Kidney (tissue), 14 donors: ENCODE data around the gene POLR1A. TPM values are rescaled to one million over a fixed set of nuclear protein-coding genes. Genes with fewer than 3 reads are reported as not detected.
A peak's percentile ranks its signal among the peaks of the same experiment; 100 is the strongest.

Experiments used
- DNase-seq, 5 donors: peaks; one replicate each; pipeline ENCODE4 v3.0.0-alpha.2; 2013 to 2020
- FAIRE-seq: peaks from 2 replicates; lab custom pipeline; 2012; peaks lifted over from hg19 to GRCh38; lab: Jason Lieb, UNC
- H3K27ac ChIP-seq, 2 donors: one replicate each; pipeline ENCODE4 v1.7.0; 2013; ENCODE audit warnings: low read depth in 2 of 2, low read length in 2 of 2, inconsistent platforms in 1 of 2
- H3K27me3 ChIP-seq: one replicate; pipeline ENCODE4 v1.7.1; 2013; ENCODE audit warnings: low read length, inconsistent platforms; ENCODE audit not compliant: control insufficient read depth, insufficient read depth
- H3K36me3 ChIP-seq, 3 donors: one replicate each; pipeline versions ENCODE4 v1.7.0 to v1.7.1; 2013; ENCODE audit warnings: low read length in 3 of 3, control low read depth in 1 of 3, inconsistent platforms in 1 of 3; ENCODE audit not compliant: insufficient read depth in 3 of 3, control insufficient read depth in 2 of 3
- H3K4me1 ChIP-seq, 3 donors: one replicate each; pipeline versions ENCODE4 v1.7.0 to v1.7.1; 2013; ENCODE audit warnings: low read length in 3 of 3, inconsistent platforms in 1 of 3, low read depth in 1 of 3; ENCODE audit not compliant: control insufficient read depth in 2 of 3, insufficient read depth in 2 of 3
- H3K4me3 ChIP-seq, 3 donors: one replicate each; pipeline versions ENCODE4 v1.7.0 to v1.8.1; 2013; ENCODE audit warnings: low read length in 3 of 3, control low read depth in 1 of 3, inconsistent platforms in 1 of 3
- H3K9ac ChIP-seq, 3 donors: one replicate each; pipeline versions ENCODE4 v1.7.0 to v1.7.1; 2013; ENCODE audit warnings: low read length in 3 of 3, control low read depth in 1 of 3, inconsistent platforms in 1 of 3
- H3K9me3 ChIP-seq, 3 donors: one replicate each; pipeline versions ENCODE4 v1.7.0 to v1.7.1; 2013; ENCODE audit warnings: low read length in 3 of 3, control low read depth in 1 of 3, inconsistent platforms in 1 of 3; ENCODE audit not compliant: control insufficient read depth in 2 of 3, insufficient read depth in 1 of 3
- intact Hi-C: fragments of 100-400 bp; cut with DNase I; formaldehyde crosslinking; loops from one replicate; pipeline ENCODE4 v1.11.1; 2022
- polyA plus RNA-seq: library from polyadenylated mRNA; stranded (reverse); fragments of 350-450 nt; fragmentation: Illumina TruSeq; extraction: RNeasy Lipid Tissue Mini Kit (QIAGEN cat#74804); gene quantifications from one replicate; pipeline ENCODE4 v1.2.3, GENCODE V29; 2014; ENCODE audit warnings: low read depth, low replicate concordance; ENCODE audit not compliant: insufficient read depth
- total RNA-seq: library from RNA; stranded (reverse); fragmentation: NEBNext Ultra II Directional; extraction: Animal tissue kit (Norgen Biotek cat#: 25700); gene quantifications from one replicate; pipeline ENCODE4 v1.2.1, GENCODE V29; 2021
- TF ChIP-seq, protein P1 (sequence below): IDR thresholded peaks from 3 replicates; pipeline ENCODE4 v1.5.1; 2012; ENCODE audit warnings: mild to moderate bottlenecking, moderate library complexity, borderline replicate concordance; ENCODE audit not compliant: insufficient read depth; ENCODE audit errors: extremely low read depth
- donor health status: control.
- donor health status: control.
- donor health status: control.
- donor health status: control.
- donor health status: control.
- donor health status: DM: yes; HTN: yes; CAD: no.
- donor health status: Normal renal cell carcinoma (clear cell type).

The POLR1A gene
- total and polyA plus RNA-seq, 2 donors from 2014 or later = 3.4 to 33.7 TPM

DNA sequence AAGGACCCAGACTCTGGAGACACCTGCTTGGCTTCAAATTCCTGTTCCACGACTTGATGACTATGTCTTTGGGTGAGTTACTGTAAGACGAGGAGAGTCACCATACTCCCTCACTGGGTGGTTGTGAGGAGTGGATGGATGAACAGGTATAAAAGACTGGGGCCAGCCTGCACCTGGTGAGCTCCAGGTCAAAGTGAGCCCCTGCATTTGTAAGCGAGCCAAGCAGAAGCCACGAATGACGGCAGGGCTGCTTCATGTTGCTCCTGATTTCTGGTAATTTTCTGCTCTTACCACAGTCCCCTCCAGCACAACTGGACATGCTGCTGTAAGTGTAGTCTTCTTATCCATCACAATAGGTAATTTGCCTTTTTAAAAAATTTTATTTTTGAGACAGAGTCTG is 86.6 kb downstream of the POLR1A start:
- H3K27ac ChIP-seq = no peak overlapping the region
- H3K4me3 ChIP-seq = no peak overlapping the region
- no peaks in the 10 kb centered on the region for H3K36me3 ChIP-seq
- no peak overlapping the region for H3K9ac ChIP-seq
- TF ChIP-seq, protein P1, sequence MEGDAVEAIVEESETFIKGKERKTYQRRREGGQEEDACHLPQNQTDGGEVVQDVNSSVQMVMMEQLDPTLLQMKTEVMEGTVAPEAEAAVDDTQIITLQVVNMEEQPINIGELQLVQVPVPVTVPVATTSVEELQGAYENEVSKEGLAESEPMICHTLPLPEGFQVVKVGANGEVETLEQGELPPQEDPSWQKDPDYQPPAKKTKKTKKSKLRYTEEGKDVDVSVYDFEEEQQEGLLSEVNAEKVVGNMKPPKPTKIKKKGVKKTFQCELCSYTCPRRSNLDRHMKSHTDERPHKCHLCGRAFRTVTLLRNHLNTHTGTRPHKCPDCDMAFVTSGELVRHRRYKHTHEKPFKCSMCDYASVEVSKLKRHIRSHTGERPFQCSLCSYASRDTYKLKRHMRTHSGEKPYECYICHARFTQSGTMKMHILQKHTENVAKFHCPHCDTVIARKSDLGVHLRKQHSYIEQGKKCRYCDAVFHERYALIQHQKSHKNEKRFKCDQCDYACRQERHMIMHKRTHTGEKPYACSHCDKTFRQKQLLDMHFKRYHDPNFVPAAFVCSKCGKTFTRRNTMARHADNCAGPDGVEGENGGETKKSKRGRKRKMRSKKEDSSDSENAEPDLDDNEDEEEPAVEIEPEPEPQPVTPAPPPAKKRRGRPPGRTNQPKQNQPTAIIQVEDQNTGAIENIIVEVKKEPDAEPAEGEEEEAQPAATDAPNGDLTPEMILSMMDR = no peak
- H3K27me3 ChIP-seq = no peaks in the 10 kb centered on the region
- H3K9me3 ChIP-seq = peaks cover 0 to 5% (median 0%) of the 10 kb centered on the region in 3 donors
- DNase-seq (no peak), FAIRE-seq (no peak)
- intact Hi-C loops = no loop called here
- H3K4me1 ChIP-seq = peaks cover 0 to 4% (median 0%) of the 10 kb centered on the region in 3 donors

DNA sequence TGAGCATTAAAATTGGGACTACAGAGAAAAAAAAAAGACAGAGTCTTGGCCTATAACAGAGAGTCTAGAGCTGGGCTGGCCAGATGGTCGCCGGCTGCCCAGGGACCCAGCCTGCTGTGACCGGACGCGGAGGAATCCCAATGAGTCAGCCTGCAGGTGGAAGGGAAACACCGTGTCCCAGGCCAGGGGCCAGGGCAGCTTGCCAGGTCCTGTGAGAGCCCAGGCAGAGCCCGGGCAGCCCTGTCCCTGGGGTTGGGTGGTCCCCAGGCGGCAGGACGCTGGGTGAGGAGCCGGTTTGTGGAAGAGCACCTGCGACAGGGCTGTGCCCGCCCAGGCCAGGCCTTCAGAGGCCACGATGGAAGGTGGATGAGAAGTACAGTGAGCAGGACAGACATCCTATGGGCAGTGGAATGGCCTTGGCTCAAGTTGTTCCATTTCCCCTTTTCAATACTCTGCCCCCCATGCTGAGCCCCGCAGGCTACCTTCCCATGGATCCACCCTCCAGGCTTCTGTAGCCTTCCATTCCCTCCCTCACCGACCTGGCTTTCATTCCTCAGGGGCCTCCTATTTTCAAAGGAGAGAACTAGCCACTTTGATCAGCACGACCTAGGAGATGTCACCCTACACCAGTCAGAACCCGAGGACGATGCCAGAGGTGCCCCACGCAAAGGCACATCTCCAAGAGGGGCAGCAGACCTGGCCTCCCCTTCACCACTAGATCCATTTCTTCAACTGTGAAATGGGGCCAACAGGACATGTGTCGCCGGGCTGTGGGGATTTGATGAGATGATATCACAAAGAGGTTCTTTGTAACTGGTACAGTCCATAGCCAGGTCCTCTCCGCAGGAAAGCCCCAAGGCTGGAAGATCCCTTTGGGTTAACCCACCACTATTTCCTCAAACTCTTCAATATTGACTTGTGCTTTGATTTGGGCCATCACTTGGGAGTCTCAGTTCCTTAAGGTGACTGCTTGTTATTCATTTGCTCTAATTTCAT is 87.5 kb downstream of the POLR1A start:
- Histone ChIP-seq H3K9ac (no peak overlapping the region), H3K9me3 (peaks cover 0 to 6% (median 0%) of the 10 kb centered on the region in 3 donors), H3K4me3 (no peak overlapping the region), H3K27ac (no peak overlapping the region), H3K4me1 (peaks cover 0 to 4% (median 0%) of the 10 kb centered on the region in 3 donors), H3K36me3 (no peaks in the 10 kb centered on the region), H3K27me3 (no peaks in the 10 kb centered on the region)
- FAIRE-seq (no peak), DNase-seq (peak in 3 of 5 donors; percentile 15 to 95 (median 42))
- TF ChIP-seq, protein P1 = no peak
- intact Hi-C loops = no loop called here

DNA sequence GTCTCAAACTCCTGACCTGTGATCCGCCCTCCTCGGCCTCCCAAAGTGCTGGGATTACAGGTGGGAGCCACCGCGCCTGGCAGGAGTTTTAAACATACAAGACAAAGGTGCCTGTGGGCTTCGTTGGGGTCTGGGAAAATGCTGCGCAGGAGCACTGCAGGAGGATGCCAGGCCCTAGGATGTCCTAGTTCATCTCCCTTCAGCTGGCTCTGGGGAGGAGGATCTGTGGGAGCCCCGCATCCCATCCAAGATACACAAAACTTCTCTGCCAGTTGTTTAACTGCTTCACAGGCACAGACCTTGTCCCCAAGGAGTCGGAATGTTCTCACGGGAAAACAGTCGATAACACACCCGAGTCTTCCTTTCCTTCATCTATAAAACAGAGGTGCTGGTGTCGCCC is 89.1 kb downstream of the POLR1A start:
- Histone ChIP-seq H3K4me3 (no peak overlapping the region), H3K9ac (no peak overlapping the region), H3K9me3 (peaks cover 0 to 6% (median 0%) of the 10 kb centered on the region in 3 donors), H3K27me3 (no peaks in the 10 kb centered on the region), H3K27ac (no peak overlapping the region), H3K36me3 (no peaks in the 10 kb centered on the region), H3K4me1 (peaks cover 0 to 3% (median 0%) of the 10 kb centered on the region in 3 donors)
- FAIRE-seq = no peak
- DNase-seq = peak in 1 of 5 donors; percentile 8
- intact Hi-C loops = no loop called here
- TF ChIP-seq, protein P1 = no peak
